ENCODE data around the gene MAGEF1.

The MAGEF1 gene

DNA sequence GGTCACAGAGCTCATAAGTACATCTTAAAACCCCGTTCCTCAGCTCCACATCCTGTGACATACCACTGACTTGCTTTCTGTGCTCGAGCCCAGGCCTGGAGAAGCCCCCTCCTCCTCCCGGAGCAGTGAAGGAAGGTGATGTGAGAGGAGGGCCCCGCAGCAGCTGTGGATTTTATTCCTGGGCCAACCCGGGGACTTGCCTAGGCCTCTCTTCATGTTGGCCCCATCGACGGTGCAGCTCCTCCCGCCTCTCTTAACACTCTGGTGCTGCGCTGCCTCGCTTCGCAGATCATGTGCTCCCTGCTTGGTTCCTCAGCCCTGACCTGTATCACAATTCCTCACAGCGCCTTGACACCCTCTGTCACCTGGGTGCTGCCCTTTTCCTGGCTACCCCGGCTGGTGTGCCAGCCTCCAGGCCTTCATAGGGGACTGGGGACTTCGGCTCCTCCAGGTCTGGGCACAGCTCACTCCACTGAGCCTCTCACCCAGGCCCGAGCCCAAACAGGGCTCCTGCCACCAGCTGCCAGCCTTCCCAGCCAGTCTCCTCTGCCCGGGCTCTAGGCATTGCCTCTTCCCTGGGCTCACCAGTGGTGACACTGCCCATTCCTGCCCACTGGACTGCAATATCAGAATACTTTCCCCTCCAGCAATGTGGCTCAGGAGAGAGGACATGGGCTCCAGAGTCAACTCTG lies 21.5 kb downstream of the MAGEF1 start:
- no peak for DNase-seq (ENCODE audit: low read depth in 3 of 3)

DNA sequence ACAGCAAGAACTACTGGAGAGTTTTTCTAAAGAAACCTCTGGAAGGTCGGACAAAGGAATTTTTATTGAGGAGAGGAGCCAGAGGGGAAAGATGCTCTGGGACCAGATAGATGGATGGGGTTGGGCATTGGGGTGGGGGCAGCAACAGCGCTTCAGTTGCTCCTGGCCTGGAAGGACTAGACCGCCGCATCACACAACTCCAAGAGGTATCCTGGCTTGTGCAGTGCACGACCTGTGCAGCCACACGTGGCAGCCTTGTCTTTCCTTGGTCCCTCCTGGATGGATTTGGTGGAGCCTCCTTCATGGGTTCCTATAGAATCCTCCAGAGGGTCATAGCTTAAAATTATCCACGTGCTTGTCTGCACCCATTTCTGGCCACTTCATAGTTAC lies 23.0 kb downstream of the MAGEF1 start:
- no peak for DNase-seq (ENCODE audit: low read depth in 3 of 3)

DNA sequence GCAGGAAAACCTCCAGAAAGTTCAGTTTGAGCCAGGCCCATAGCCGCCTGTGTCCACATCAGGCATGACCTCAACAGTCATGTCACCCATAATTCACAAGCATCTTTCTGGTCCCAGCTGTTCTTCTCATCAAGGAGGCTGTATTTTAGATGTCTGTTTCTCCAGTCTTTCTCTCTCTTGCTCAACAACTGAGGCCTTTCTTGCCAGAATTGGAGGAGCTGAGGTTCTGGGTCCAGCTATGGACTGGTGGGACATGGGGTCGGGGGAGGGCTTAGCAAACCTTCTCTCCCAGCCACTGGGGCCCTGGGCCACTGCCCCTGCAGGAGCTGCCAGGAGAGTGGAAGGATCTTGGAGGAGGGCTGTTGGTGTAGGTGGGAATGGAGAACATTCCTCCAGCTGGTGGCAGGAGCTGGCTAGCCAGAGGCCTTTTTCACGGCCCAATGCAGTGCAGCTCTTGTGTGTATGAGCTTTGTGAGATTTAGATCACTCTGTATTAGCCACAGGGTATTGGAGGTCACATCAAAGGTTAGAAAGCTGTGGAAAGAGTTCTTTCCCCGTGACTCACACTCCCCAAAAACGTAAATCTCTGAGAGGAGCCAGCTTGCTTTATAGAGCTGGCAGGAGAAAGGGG lies 23.5 kb downstream of the MAGEF1 start:
- no peak for DNase-seq (ENCODE audit: low read depth in 3 of 3)

DNA sequence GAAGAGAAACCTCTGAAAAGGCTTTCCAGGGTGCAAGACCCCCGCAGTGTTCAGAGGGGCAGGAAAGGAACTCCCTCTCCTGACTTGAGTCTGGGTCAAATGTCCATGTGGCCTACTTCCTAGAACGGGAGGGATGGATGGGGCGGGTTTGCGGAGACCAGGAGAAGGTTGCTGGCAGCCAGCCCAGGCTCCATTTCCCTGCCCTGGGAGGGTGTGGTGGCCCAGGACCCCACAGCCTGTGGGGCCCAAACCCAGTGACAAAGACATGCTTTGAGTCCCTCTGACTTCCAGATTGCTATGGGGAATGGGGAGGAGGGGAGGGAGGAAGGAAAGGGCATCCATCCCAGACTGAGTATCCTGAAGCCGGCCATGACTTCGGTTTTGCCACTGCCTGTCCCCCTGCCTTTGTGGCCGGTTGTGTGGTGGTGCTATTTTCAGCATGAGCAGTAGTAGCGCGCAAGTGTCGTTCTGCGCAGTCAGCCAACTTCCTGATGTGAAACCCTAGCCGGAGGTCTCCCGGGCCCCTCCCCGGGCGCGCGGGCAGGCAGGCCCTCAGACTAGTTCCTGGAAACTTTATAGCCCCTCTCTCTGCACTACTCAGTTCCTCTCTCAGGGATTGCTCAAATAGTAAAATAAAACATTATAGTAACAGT lies 24.4 kb downstream of the MAGEF1 start:
- no peak for DNase-seq (ENCODE audit: low read depth in 3 of 3)

DNA sequence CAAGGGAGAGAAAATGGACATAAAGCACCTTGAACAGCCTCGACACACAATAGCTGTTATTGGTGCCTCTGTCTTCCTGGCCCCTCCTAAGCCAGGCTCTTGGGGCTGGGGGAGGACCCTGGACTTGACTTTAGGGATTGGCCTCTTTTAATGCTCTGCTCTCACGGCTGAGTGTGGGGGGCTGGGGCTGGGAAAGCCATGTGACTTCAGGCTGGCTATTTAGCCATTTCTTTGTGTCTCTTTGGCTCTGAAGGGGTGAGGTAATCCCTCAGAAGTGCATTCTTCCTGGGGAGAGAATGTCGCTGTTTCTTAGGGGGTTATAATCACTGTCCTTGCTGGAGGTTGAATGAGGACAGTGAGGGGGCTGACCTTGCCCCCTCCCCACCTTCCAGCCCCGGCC lies 26.2 kb downstream of the MAGEF1 start:
- DNase-seq (ENCODE audit: low read depth in 3 of 3): no peak

DNA sequence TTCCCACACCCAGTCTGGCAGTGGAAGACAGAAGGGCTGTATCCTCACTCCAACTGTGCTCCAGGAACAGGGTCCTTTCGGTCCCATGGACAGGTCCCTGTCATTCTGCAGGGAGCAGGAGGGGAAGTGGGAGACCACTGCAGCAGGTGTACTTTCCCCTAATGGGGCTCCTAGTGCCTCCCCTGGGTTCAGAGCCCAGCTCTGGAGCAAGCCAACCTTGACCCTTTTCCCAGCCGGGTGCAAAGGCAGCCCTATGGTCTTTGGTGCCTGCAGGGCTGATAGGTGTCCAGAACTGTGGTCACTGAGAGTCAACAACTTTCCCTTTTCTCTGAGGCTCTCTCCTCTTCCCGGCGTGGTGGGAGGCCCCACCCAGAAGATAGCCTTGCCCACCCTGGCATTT lies 26.8 kb downstream of the MAGEF1 start:
- no peak for DNase-seq (ENCODE audit: low read depth in 3 of 3)

DNA sequence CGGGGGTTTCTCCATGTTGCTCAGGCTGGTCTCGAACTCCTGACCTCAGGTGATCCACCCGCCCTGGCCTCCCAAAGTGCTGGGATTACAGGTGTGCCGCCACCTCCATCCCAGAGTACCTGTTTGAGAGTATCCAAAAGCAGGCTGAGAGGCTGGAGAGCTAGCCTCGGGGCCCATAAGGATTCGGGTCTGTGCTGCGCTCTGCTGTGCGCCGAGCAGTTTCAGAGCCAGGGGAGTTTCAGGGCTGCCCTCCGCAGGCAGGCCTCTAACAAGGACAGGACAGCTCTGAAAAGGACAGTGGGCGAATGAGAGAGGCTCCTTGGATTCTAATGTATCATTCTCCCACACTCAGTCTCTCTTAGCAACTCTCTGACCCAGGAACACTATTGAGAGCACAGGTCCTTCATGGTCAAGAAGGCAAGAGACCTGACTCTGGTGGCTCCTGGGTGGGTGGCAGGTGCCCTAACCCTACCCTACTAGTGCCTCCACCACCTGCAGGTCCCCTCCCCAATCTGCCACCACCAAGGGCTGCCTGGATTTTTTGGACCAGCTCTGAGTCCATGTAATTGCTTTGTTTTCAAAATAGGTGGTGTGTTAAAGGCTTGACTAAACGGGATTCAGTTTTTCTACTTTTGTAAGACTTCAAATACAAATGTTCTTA lies 27.8 kb downstream of the MAGEF1 start:
- DNase-seq (ENCODE audit: low read depth in 3 of 3): no peak

DNA sequence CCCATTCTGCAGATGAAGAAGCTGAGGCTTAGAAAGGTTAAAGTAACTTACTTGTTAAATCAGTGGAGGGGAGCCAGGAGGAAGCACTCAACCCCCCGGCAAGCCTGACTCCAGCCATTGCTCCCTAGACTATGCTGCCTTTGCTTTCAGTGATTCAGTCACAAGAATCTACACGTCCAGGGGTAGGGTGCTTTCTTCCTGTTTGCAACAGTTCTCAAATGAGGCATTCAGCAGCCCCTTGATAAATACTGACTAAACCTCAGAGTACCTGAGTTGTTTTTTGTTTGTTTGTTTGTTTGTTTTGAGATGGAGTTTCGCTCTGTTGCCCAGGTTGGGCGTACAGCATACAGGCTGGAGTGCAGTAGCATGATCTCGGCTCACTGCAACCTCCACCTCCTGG lies 28.6 kb downstream of the MAGEF1 start:
- DNase-seq (ENCODE audit: low read depth in 3 of 3): no peak

DNA sequence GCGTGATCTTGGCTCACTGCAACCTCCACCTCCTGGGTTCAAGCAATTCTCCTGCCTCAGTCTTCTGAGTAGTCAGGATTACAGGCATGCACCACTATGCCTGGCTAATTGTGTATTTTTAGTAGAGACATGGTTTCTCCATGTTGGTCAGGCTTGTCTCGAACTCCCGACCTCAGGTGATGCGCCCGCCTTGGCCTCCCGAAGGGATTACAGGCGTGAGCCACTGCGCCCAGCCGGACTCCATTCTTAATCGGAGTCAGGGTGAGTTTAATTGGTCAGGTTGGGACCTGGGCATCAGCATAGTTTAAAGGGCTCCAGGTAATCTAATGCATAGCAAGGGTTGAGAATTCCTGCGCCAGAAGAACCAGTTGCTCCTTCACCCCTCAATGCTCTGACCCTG lies 29.2 kb downstream of the MAGEF1 start:
- no peak for DNase-seq (ENCODE audit: low read depth in 3 of 3)

DNA sequence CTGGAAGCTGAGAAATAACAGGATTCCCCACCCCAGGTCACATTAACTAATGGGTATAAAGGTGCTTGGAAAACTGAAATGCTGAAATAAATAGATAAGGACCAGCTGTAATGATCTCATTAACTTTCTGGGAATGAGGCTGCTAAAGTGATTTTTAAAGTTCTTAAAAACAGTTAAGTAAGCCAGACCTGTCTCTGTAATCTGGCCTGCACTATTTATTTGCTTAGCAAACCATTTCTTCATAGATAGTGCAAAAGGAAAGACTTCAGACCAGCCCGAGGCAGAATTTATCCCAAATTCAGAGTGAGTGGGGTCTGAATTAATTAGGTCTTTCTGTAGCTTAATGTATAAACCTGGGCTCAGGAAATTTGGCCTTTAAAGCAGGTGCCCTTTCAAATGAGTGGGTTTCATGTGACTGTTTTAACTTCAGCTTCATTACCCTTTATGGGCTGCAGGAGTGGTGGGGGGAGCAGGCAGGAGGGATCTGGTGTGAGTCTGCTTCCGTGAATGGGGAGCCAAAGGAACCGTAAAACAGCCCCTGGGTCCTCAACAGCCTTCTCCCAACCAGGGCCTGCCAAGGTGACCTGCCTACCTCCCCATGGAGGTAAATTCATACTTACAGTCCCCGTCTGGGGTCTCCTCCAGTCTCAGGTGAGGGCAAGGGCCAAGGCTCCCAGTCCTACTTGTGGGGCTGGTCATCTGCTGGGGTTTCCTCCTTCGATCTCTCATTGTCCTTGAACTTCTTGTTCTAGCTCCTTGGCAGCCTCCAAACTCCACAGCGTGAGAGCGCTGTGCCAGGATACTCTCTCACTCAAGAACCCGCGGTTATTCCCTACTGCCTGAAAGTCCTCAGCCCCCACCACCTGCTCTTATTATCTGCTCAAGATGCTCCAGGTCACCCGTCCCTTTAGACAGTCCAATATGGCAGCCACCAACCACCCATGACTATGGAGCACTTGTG lies 31.2 kb downstream of the MAGEF1 start:
- DNase-seq (ENCODE audit: low read depth in 3 of 3): no peak

DNA sequence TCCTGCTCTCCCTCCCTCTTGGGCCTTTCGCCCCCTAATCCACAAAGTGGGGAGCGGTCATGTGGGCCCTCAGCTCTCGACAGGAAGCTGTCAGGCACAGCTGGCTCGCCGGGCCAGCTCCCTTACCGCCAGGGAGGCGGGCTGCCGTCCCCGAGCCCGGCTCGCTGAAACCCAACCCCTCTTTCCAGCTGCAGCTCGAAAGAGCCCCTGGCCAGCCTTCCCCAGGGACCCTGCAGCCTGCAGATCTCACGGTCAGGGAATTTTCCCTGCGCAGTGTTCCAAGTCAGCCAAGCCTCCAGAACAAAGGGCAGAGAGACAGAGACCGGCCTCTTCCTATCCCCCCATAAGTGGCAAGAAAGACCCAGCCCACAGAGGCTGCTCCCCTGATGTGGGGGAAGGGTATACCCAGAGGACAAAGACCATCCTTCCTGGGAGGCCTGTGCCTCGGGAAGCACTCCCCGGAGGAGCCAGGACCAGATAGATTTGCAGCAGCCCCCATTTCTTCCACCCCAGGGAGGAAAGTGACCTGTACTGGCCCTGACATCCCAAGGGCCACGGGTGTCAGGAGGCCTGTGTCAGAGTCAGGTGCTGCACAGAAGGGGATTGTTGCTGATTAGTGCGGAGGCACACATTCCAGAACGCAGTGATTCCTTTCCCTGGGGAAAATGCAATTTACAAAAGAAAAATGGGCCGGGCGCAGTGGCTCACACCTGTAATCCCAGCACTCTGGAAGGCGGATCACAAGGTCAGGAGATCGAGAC lies 32.6 kb downstream of the MAGEF1 start:
- DNase-seq (ENCODE audit: low read depth in 3 of 3): no peak

DNA sequence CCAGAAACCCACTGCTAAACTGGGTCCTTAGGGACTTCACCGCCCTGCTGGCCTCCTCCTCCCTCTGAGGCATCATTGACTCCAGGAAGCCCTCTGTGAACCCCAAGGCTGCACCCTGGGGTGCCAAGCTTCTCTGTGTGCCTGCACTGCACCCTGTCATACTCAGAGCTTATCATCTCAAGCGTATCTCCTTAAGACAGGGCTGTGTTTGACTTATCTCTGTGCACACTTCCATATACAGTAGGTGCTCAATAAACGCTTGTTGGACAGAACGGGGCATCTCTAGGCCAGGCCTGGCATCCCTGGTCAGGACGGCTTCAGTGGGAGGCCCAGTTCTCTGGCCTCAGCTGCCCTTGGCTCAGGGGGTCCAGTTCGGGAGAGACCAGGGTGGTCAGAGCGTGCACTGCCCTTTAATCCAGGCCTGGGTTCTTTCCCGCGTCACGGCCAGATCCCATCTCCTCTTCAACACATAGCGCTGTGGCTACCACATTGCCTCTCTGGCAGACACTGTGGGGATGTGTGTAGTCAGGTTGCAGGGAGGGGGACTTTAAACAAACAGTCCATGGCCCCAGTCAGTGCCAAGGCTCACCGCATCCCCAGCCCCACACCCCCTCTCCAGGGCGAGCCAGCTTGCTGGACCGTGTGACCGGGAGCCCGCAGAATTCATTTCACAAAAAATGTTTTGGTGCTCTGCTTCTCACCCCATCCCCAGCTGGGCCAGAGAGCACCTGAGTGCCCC lies 33.4 kb downstream of the MAGEF1 start:
- no peak for DNase-seq (ENCODE audit: low read depth in 3 of 3)

DNA sequence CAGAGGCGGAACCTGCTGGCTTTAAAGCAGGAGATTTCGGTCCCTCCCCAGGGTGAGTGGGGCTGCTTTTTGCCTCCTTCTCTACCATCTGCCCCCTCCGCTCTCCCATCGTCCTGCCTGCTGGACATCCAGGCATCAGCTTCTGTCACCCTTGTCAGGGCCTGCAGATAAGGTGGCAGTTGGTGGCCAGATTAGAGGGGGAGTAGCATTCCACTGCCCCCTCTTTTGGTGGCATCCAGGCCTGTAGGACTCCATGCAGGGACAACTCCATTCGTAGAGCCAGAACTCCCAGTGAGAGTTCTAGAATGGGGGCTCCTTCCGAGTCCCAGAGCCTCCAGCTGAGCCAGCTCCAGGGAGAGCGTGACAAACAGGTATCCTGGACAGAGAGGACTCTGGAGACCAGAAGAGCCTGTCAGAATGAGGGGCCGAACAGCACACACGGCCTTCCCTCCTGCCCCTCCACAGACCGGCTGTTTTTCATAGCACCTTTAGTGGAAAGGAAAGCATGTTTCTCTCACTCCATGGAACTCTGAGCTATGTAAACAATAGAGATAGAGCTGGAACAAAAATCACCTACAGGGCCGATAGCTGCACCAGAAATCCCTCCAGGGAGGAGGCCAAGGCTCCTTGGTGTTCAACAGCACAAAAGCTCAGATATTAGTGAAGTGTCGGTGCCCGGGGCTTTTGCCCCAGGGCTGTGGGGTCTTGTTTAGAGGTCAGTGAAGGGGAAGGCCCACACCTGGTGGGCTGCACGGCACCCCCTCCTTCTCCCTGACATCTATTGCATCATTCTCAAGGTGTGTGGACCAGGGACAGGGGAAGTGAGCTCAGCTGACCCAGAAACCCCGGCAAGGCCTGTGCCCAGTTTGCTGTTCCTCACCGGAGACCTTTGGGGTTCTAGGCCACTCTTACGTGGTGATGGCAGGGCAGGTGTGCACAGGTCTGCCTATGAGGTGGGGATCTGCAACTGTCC lies 34.2 kb downstream of the MAGEF1 start:
- DNase-seq (ENCODE audit: low read depth in 3 of 3): no peak

DNA sequence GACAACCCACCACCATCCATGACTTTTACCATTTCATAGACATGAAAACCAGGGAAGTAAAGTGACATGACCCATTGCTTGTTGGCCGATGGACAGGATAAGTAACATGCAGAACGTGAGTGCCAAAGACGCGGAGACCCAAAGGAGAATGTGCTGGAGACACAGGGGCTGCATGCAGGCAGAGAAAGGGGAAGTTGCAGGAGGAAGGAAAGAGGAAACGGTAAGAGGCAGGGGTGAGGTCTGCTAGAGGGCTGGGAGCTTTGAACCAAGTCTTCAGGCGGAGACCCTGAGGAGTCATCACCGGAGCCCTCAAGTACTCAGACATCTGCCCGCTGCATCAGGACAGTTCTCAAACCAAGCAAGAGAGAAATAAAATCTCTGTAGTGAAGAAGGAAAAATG lies 34.9 kb downstream of the MAGEF1 start:
- no peak for DNase-seq (ENCODE audit: low read depth in 3 of 3)

DNA sequence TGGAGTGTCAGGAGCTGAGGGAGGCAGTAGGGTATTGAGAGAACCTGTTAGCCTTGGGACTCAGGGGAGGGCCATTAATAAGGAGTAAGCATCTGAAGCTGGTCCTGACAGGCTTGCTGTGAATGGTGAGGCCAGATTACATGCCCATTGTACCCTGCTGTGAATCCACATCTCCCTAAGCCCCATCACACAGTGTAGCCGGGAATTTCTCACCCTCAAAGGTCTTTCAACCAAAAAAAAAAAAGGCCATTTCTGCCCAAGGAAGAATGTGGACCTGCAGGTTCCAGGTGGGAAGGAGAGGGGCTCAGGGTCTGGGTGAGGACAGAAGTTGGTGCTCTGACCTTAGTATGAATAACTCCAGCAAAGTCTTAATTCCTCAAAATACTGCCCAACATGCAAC lies 37.2 kb downstream of the MAGEF1 start:
- no peak for DNase-seq (ENCODE audit: low read depth in 3 of 3)

DNA sequence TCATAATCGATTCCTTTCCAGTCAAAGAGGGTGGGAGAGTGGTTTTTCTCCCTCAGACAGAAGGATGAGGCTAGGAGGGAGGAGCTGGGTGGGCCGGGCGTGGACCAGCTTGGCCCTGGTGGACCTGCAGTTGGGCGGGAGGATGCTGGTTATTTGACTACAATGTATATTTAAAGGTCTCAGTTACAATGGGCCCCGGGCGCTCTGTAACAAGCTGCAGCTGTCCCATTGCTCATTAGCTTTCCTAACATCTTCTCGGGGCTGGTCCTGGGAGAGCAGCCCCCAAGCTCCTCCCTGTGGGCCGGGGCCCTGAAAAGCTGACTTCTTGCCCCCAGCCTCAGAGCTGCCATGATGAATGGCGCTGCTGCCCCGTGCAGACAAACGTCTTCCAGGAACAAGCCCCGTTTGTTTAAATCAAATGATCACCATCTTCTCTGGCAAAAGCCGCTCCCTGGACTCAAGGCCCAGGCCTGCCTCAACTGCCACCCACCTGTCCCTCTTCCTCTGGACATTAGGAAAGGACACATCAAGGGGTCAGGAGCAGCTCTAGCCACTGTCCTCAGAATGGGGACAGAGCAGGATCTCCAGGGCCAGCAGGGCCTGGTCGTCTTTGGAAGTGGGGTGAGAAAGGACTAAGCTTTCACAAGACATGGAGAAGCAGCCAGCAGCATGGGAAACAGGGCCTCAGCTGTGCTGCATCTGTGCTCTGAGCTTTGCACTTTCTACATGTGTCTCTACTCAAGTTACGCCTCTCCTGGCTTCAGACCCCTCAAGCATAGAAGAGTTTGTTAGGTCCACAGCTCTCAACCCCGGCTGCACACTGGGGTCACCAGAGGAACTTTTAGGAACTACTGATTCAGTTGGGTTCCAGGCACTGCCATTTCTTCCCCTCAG lies 38.6 kb downstream of the MAGEF1 start:
- no peak for DNase-seq (ENCODE audit: low read depth in 3 of 3)

DNA sequence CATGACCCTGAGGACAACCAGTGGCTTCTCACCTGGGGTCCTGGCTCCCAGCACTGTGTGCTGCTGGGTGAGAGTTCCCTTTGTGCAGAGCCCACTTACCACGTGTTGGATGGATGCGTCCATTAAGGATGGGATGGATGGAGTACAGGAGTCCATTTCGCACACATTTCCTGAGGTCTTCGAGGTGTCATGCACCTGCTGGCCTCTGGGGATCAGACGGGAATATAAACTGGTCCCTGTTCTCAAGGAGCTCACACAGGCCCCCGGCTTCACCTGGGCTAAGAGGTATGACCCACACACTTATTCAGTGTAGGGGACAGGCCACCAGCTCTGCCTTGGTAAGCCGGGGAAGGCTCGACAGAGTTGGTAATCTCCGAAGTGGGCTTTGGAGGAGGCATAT lies 39.5 kb downstream of the MAGEF1 start:
- DNase-seq (ENCODE audit: low read depth in 3 of 3): no peak

DNA sequence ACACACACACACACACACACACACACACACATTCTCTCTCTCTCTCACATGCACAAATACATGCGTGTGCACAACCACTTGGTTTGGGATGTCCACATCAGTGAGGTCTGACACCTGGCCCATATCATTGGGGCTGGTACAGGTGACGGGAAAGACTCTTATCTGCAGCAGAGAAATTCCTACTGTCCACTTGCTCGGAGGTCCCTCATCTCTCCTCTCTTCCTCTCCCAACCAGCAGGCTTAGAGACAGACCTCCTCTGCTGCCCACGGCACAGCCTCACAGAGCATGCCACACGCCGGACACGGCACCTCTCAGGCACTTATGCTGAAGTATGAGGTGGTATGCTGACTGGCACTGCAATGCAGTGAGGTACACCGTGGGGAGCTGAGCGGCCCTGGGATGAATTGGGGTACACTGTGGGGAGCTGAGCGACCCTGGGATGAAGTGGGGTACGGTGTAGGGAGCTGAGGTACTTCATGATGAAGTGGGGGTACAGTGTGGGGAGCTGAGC lies 41.7 kb downstream of the MAGEF1 start:
- no peak for DNase-seq (ENCODE audit: low read depth in 3 of 3)

Measured in stimulated activated CD4-positive, alpha-beta T cell treated with anti-CD3 and anti-CD28 coated beads, TNF-alpha, amount 100 ng/mL, for 24 hours (primary cell).